ENCODE measurements around the gene WDR19. TPM values are rescaled to one million over a fixed set of nuclear protein-coding genes. Genes with fewer than 3 reads are reported as not detected.
"Not testable (repeated sequence)": the region's sequence is repeated elsewhere in the genome, so short reads cannot be mapped to it uniquely, and the experiment has no call there.

WDR19 gene
- total RNA-seq (2014; rRNA removed; shearing (Covaris generic); ENCODE audit: low replicate concordance), result 4.4 and 15.9 TPM in 2 replicates

- Histone ChIP-seq H3K27me3 (no peaks in the 10 kb centered on the region), H3K4me3 (peak within 1 kb of the TSS; percentile 85), H3K36me3 (no peaks in the 10 kb centered on the region), H3K9me3 (no peaks in the 10 kb centered on the region)
- DNase-seq, result peak; percentile 97
Measured at GRCh38 chr4:39181905-39182638, at the start of gene WDR19. Gene WDR19 (plus strand): TSS chr4:39182529. CDS start chr4:39182558, 29 bp downstream.

- no peak for DNase-seq
- Histone ChIP-seq H3K27me3 (no peaks in the 10 kb centered on the region), H3K36me3 (no peaks in the 10 kb centered on the region), H3K4me3 (no peak overlapping the region), H3K9me3 (no peaks in the 10 kb centered on the region)
Measured at GRCh38 chr4:39133623-39134022, 48.7 kb upstream of the WDR19 start.

- Histone ChIP-seq H3K36me3 (no peaks in the 10 kb centered on the region), H3K27me3 (no peaks in the 10 kb centered on the region), H3K4me3 (no peak overlapping the region), H3K9me3 (no peaks in the 10 kb centered on the region)
- DNase-seq, result no peak
Measured at GRCh38 chr4:39134683-39135306, 47.5 kb upstream of the WDR19 start.

- not testable (repeated sequence) for H3K4me3 ChIP-seq, DNase-seq, H3K27me3 ChIP-seq, H3K9me3 ChIP-seq, H3K36me3 ChIP-seq
Measured at GRCh38 chr4:39138227-39138626, 44.1 kb upstream of the WDR19 start.

- no peaks in the 10 kb centered on the region for H3K9me3 ChIP-seq
- H3K4me3 ChIP-seq, result no peak overlapping the region
- no peaks in the 10 kb centered on the region for H3K27me3 ChIP-seq
- no peak for DNase-seq
- H3K36me3 ChIP-seq, result no peaks in the 10 kb centered on the region
Measured at GRCh38 chr4:39146211-39146610, 36.1 kb upstream of the WDR19 start.

GRCh38 chr4:39154009-39154408 is 28.3 kb upstream of the WDR19 start:
- Histone ChIP-seq H3K36me3 (no peaks in the 10 kb centered on the region), H3K4me3 (no peak overlapping the region), H3K9me3 (no peaks in the 10 kb centered on the region), H3K27me3 (no peaks in the 10 kb centered on the region)
- DNase-seq, result no peak

- no peaks in the 10 kb centered on the region for H3K27me3 ChIP-seq
- no peak for DNase-seq
- no peaks in the 10 kb centered on the region for H3K36me3 ChIP-seq
- no peak overlapping the region for H3K4me3 ChIP-seq
- H3K9me3 ChIP-seq, result no peaks in the 10 kb centered on the region
Measured at GRCh38 chr4:39157520-39157919, 24.8 kb upstream of the WDR19 start.

GRCh38 chr4:39166177-39166576 is 16.2 kb upstream of the WDR19 start:
- no peaks in the 10 kb centered on the region for H3K9me3 ChIP-seq
- H3K4me3 ChIP-seq, result no peak overlapping the region
- H3K36me3 ChIP-seq, result no peaks in the 10 kb centered on the region
- no peak for DNase-seq
- no peaks in the 10 kb centered on the region for H3K27me3 ChIP-seq

GRCh38 chr4:39166669-39167068 is 15.7 kb upstream of the WDR19 start:
- no peaks in the 10 kb centered on the region for H3K9me3 ChIP-seq
- no peak overlapping the region for H3K4me3 ChIP-seq
- no peak for DNase-seq
- H3K27me3 ChIP-seq, result no peaks in the 10 kb centered on the region
- no peaks in the 10 kb centered on the region for H3K36me3 ChIP-seq

GRCh38 chr4:39169426-39169825 is 12.9 kb upstream of the WDR19 start:
- no peaks in the 10 kb centered on the region for H3K36me3 ChIP-seq
- no peak for DNase-seq
- H3K9me3 ChIP-seq, result no peaks in the 10 kb centered on the region
- H3K4me3 ChIP-seq, result no peak overlapping the region
- no peaks in the 10 kb centered on the region; the same call in 1 of the 2 replicates for H3K27me3 ChIP-seq

- no peak for DNase-seq
- H3K27me3 ChIP-seq, result no peaks in the 10 kb centered on the region; the same call in 1 of the 2 replicates
- H3K9me3 ChIP-seq, result no peaks in the 10 kb centered on the region
- H3K4me3 ChIP-seq, result no peak overlapping the region
- no peaks in the 10 kb centered on the region for H3K36me3 ChIP-seq
Measured at GRCh38 chr4:39170301-39170700, 12.0 kb upstream of the WDR19 start.

GRCh38 chr4:39178706-39179105 is 3.6 kb upstream of the WDR19 start:
- no peak for DNase-seq
- Histone ChIP-seq H3K27me3 (no peaks in the 10 kb centered on the region; the same call in 1 of the 2 replicates), H3K36me3 (no peaks in the 10 kb centered on the region), H3K4me3 (no peak overlapping the region), H3K9me3 (no peaks in the 10 kb centered on the region)

- no peaks in the 10 kb centered on the region; the same call in 1 of the 2 replicates for H3K27me3 ChIP-seq
- no peak overlapping the region for H3K4me3 ChIP-seq
- DNase-seq, result no peak
- H3K9me3 ChIP-seq, result no peaks in the 10 kb centered on the region
- H3K36me3 ChIP-seq, result no peaks in the 10 kb centered on the region
Measured at GRCh38 chr4:39179681-39180080, 2.6 kb upstream of the WDR19 start.

GRCh38 chr4:39180629-39181028 is 1.7 kb upstream of the WDR19 start:
- DNase-seq, H3K4me3 ChIP-seq: not testable (repeated sequence)

GRCh38 chr4:39181520-39181904 is 817 bp upstream of the WDR19 start:
- H3K9me3 ChIP-seq, result no peaks in the 10 kb centered on the region
- no peak for DNase-seq
- H3K27me3 ChIP-seq, result no peaks in the 10 kb centered on the region
- no peaks in the 10 kb centered on the region for H3K36me3 ChIP-seq
- peak overlapping the region; percentile 85 for H3K4me3 ChIP-seq

More at GRCh38 chr4:39180629-39181028, 1.7 kb upstream of the WDR19 start:
- not testable (repeated sequence) for H3K36me3 ChIP-seq, H3K9me3 ChIP-seq, H3K27me3 ChIP-seq

- Histone ChIP-seq H3K9me3 (no peaks in the 10 kb centered on the region), H3K27me3 (no peaks in the 10 kb centered on the region), H3K36me3 (no peaks in the 10 kb centered on the region), H3K4me3 (no peak overlapping the region)
- no peak for DNase-seq
Measured at GRCh38 chr4:39201963-39202362, 19.6 kb downstream of the WDR19 start.

- no peak for DNase-seq
- Histone ChIP-seq H3K27me3 (no peaks in the 10 kb centered on the region), H3K4me3 (no peak overlapping the region), H3K9me3 (no peaks in the 10 kb centered on the region), H3K36me3 (no peaks in the 10 kb centered on the region)
Measured at GRCh38 chr4:39204543-39204942, 22.2 kb downstream of the WDR19 start.

GRCh38 chr4:39205000-39205399 is 22.7 kb downstream of the WDR19 start:
- no peak for DNase-seq
- Histone ChIP-seq H3K4me3 (no peak overlapping the region), H3K36me3 (no peaks in the 10 kb centered on the region)

More at GRCh38 chr4:39205000-39205399, 22.7 kb downstream of the WDR19 start:
- no peaks in the 10 kb centered on the region for H3K9me3 ChIP-seq
- no peaks in the 10 kb centered on the region for H3K27me3 ChIP-seq

Measured in MG63 (cell line).